NT2/D1 (cell line): ENCODE data around the gene ICAM2.

Experiments
- DNase-seq: peaks from one replicate; pipeline ENCODE4 v3.0.0-alpha.2; 2011; ENCODE audit warnings: low read depth, low spot score
- H3K27me3 ChIP-seq: 2 replicates; pipeline ENCODE4 v1.6.0; 2011; ENCODE audit warnings: mild to moderate bottlenecking; ENCODE audit not compliant: insufficient read length, insufficient read depth
- H3K36me3 ChIP-seq: 2 replicates; pipeline ENCODE4 v1.6.1; 2011; ENCODE audit warnings: mild to moderate bottlenecking, low read length, mixed read lengths; ENCODE audit not compliant: insufficient read depth, insufficient read length
- H3K4me1 ChIP-seq: 2 replicates; pipeline ENCODE4 v1.5.1; 2011; ENCODE audit not compliant: insufficient read depth, insufficient read length
- H3K4me3 ChIP-seq: 2 replicates; pipeline ENCODE4 v1.5.1; 2011; ENCODE audit warnings: low read depth; ENCODE audit not compliant: insufficient read length
- H3K9ac ChIP-seq: 2 replicates; pipeline ENCODE4 v1.6.0; 2011; ENCODE audit warnings: low read depth; ENCODE audit not compliant: insufficient read length
- H3K9me3 ChIP-seq: 2 replicates; pipeline ENCODE4 v1.5.1; 2011; ENCODE audit warnings: mild to moderate bottlenecking, low read length; ENCODE audit not compliant: insufficient read depth
- SUZ12 ChIP-seq: IDR thresholded peaks from 2 replicates; pipeline ENCODE4 v1.6.1; 2011; ENCODE audit not compliant: insufficient read length, insufficient read depth; ENCODE audit errors: extremely low read depth
- YY1 ChIP-seq: IDR thresholded peaks from 2 replicates; pipeline ENCODE4 v1.6.1; 2011; ENCODE audit not compliant: insufficient read length, insufficient read depth
- ZNF274 ChIP-seq: IDR thresholded peaks from 2 replicates; pipeline ENCODE4 v1.6.1; 2011; ENCODE audit warnings: mild to moderate bottlenecking, low read depth, low read length

Gene ICAM2

DNA sequence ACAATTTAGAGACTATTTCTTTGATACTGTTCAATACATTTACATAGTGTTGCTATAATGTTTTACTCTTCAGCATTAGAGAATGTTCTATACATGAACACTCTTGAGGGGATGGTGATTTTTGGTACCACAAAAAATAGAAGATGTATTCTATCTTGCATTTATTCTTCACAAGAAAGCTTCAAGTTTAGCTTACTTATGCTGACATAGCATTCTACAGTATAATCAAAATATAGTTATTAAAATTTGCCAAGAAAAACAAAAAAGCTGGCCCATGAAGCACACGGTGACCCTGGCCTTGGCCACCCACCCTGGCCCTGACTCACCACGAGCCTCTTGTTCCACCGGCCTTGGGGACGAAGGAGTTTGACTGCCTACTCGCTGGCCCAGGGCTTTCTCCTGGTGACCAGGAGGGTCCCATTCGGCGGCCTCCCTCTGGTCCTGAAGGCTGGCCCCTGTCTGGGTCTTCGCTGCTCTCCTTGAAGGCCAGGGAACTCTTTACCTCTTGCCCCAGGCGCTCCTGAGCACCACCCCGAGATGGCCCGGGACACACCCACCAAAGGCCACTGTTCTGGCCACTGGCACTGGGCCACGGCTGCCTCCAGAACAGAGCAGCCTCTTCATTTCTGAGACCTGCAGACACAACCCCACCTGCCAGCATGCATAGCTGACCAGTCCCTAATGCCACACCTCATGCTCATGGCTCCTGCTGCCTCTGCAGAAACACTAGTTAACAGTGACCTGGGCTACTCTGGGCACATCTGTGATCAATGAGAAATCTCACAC is 22.5 kb upstream of the ICAM2 start:
- no peak for TF ChIP-seq ZNF274
- no peak for TF ChIP-seq SUZ12
- no peak for TF ChIP-seq YY1
- H3K4me3 ChIP-seq: no peak overlapping the region
- no peaks in the 10 kb centered on the region for H3K9me3 ChIP-seq
- H3K27me3 ChIP-seq: no peaks in the 10 kb centered on the region
- no peak for DNase-seq
- H3K36me3 ChIP-seq: peaks cover 45% of the 10 kb centered on the region
- H3K9ac ChIP-seq: no peak overlapping the region
- no peaks in the 10 kb centered on the region for H3K4me1 ChIP-seq

DNA sequence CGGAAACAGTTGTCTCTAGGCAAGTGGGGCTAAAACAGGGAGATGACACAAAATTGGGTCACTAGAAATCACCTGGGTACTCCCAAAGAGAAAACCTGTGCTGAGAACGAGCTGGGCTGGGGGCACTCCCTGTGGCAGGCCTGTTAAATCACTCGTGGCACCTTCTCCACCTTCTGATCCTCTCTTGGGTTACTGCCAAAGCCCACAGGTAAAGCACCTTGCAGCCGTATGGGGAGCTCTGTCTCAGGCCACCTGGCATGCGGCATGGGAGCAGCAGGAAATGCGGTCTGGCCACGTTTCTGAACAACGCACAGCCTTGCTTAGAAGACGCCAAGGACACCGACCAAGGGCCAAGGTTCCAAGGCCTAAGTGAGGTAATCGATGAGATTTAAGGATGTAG is 21.5 kb upstream of the ICAM2 start:
- TF ChIP-seq ZNF274 (no peak), SUZ12 (no peak), YY1 (no peak)
- Histone ChIP-seq H3K9ac (no peak overlapping the region), H3K27me3 (no peaks in the 10 kb centered on the region), H3K4me1 (no peaks in the 10 kb centered on the region), H3K4me3 (no peak overlapping the region), H3K36me3 (peaks cover 40% of the 10 kb centered on the region), H3K9me3 (no peaks in the 10 kb centered on the region)
- no peak for DNase-seq

DNA sequence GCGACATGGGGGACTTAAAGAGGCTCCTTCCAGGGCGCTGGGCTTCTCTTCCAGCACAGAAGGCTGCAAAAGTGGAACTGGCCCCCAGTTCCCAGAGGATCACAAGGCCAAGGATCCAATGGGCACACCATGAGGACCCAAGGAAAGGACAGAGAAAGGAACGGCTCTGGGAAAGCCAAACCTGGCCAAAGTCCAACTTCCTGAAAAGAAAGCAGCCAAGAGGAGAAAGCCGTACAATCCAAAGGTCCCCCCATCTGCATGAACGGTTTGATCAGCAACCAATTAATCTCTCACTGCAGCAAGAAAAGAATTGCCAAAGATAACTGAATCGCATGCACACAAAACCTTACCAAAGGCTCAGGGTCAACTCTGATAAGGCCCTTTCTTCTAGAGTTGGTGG is 19.8 kb upstream of the ICAM2 start:
- no peak overlapping the region for H3K9ac ChIP-seq
- no peaks in the 10 kb centered on the region for H3K9me3 ChIP-seq
- no peak for DNase-seq
- peaks cover 25% of the 10 kb centered on the region for H3K36me3 ChIP-seq
- peaks cover 3% of the 10 kb centered on the region for H3K4me1 ChIP-seq
- H3K4me3 ChIP-seq: no peak overlapping the region
- TF ChIP-seq SUZ12 (no peak), YY1 (no peak), ZNF274 (no peak)
- H3K27me3 ChIP-seq: no peaks in the 10 kb centered on the region

DNA sequence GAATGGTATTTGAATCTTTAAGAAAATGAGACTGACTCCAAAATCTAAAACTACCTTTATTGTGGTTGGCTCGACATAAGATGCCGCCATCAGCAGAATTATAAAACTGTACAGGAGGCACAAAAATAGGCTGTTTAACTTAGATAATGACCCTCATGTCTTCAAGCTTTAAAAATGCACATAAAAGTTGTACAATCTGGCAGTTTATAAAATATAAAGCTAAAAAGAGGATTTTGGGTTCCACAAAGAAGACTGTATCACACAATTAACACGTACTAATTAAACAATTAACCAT is 18.6 kb upstream of the ICAM2 start:
- no peak for TF ChIP-seq YY1
- H3K36me3 ChIP-seq: peaks cover 14% of the 10 kb centered on the region
- H3K9me3 ChIP-seq: no peaks in the 10 kb centered on the region

DNA sequence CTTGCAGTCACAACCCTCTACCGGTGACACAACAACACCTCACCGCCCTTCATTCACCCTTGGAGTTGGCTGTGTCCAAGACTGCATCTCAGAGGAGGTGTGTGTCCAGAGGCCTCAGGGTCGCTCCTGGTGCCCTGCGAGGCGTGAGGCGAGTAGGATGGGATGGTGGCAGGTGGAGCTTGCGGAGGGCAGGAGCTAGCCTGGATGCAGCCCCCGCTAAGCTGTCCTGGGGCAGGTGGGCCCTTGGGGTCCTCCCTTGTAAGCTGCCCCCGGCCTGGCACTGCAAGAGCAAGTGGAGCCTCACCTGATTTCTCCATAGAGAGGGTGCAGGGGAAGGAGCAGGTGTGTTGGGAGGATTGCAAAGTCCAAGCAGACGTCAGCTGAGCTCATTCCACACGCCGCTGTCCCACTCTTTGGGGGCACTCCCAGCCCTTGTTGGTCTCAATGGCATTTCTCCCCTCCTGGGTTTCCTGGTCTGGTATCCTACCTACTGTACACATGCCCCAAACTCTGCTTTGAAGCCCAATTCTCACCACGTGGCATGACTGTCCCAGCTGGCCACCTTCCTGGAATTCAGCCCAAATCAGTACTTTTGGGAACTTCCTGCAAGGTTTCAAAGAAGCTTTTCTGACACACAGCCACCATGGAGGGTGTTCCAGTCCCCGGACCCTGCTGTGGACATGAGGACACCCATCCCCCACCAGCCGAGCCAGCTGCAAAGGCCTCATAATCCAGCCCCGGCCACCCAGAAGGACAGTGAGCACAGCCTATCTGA is 18.1 kb upstream of the ICAM2 start:
- DNase-seq: no peak
- H3K4me3 ChIP-seq: no peak overlapping the region
- H3K9me3 ChIP-seq: no peaks in the 10 kb centered on the region
- no peaks in the 10 kb centered on the region for H3K27me3 ChIP-seq
- peaks cover 3% of the 10 kb centered on the region for H3K4me1 ChIP-seq
- H3K9ac ChIP-seq: no peak overlapping the region
- TF ChIP-seq SUZ12: no peak
- no peak for TF ChIP-seq ZNF274
- no peak for TF ChIP-seq YY1
- peaks cover 9% of the 10 kb centered on the region for H3K36me3 ChIP-seq

More for the DNA sequence above, 18.6 kb upstream of the ICAM2 start:
- Histone ChIP-seq H3K4me3 (no peak overlapping the region), H3K9ac (no peak overlapping the region), H3K27me3 (no peaks in the 10 kb centered on the region), H3K4me1 (peaks cover 3% of the 10 kb centered on the region)
- no peak for DNase-seq

DNA sequence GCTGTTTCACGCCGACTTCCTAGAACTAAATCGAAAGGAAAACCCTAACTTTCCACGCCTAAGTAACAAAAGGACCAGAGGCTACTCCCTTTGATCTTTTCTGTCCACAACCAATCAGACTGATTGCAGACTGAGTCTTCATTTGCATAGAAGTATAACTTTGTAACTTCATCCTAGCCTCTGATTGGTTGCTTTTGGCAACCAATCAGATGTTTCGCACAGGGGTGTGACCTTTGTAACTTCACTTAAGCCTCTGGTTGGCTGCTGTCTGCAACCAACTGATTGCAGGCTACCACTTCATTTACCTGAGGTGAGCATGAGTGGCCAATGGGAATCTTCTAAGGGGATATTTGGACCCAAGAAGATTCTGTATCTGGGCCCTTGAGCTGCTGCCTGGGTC is 17.4 kb upstream of the ICAM2 start:
- H3K9ac ChIP-seq: no peak overlapping the region
- H3K36me3 ChIP-seq: peaks cover 5% of the 10 kb centered on the region
- no peaks in the 10 kb centered on the region for H3K9me3 ChIP-seq
- no peak overlapping the region for H3K4me3 ChIP-seq
- no peaks in the 10 kb centered on the region for H3K27me3 ChIP-seq
- H3K4me1 ChIP-seq: peaks cover 3% of the 10 kb centered on the region
- no peak for DNase-seq
- no peak for TF ChIP-seq ZNF274
- no peak for TF ChIP-seq SUZ12

DNA sequence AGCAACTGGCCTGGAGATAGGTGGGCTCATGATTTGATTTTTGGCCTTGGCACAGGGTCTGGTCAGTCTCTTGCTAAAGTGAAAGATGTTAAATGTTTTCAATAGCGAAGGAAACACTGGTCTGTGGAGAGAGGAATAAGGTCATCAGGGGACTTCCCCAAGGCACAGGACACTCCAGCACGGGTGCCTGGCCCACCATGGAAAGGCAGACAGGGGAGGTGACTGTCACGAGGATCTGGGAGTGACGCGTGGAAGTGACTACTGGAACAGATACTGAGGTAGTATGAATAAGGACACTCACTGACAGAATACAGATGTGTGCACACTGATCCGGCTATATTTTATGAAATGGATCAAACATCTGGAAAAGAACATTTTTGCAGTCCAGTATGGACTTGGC is 16.7 kb upstream of the ICAM2 start:
- no peaks in the 10 kb centered on the region for H3K27me3 ChIP-seq
- no peak overlapping the region for H3K9ac ChIP-seq
- TF ChIP-seq ZNF274 (no peak), YY1 (no peak), SUZ12 (no peak)
- peaks cover 5% of the 10 kb centered on the region for H3K36me3 ChIP-seq
- no peak overlapping the region for H3K4me3 ChIP-seq
- no peaks in the 10 kb centered on the region for H3K9me3 ChIP-seq
- H3K4me1 ChIP-seq: peaks cover 3% of the 10 kb centered on the region
- no peak for DNase-seq
